ENCODE data around the gene ITPKC. TPM values are rescaled to one million over a fixed set of nuclear protein-coding genes. Genes with fewer than 3 reads are reported as not detected.
A peak's percentile ranks its signal among the peaks of the same experiment; 100 is the strongest.

ITPKC gene
- total and polyA plus RNA-seq, 8 donors: 6.9 to 20.4 (median 11.4) TPM

GRCh38 chr19:40685016-40685526, 31.8 kb upstream of the ITPKC start:
- WGBS, 2 donors: 79 to 86% methylated on average over 3 of the region's 3 CpGs
- intact Hi-C loops (cut with DNase I): no loop called here
- H3K27ac ChIP-seq: no peak overlapping the region
- ATAC-seq (no peak), FAIRE-seq (no peak), DNase-seq (peak in 1 of 6 donors; percentile 1)
- H3K4me3 ChIP-seq: no peak overlapping the region
- H3K36me3 ChIP-seq: no peaks in the 10 kb centered on the region
- TF ChIP-seq CTCF (IDR thresholded peaks at IDR 0.05): no peak
- no peaks in the 10 kb centered on the region for H3K9me3 ChIP-seq
- no peaks in the 10 kb centered on the region for H3K27me3 ChIP-seq
- H3K4me1 ChIP-seq: no peaks in the 10 kb centered on the region

GRCh38 chr19:40685563-40685962, 31.3 kb upstream of the ITPKC start:
- Histone ChIP-seq H3K27me3 (no peaks in the 10 kb centered on the region), H3K4me1 (no peaks in the 10 kb centered on the region), H3K4me3 (no peak overlapping the region), H3K36me3 (no peaks in the 10 kb centered on the region), H3K27ac (no peak overlapping the region), H3K9me3 (no peaks in the 10 kb centered on the region)
- ATAC-seq: no peak
- WGBS, 2 donors: 74 to 77% methylated on average over 6 of the region's 6 CpGs
- no peak for TF ChIP-seq CTCF (IDR thresholded peaks at IDR 0.05)
- FAIRE-seq: no peak
- DNase-seq: peak in 1 of 6 donors; percentile 12
- intact Hi-C loops (cut with DNase I): no loop called here

- DNase-seq (peak in 1 of 6 donors; percentile 65), FAIRE-seq (no peak), ATAC-seq (no peak)
- Histone ChIP-seq H3K36me3 (no peaks in the 10 kb centered on the region), H3K27ac (no peak overlapping the region), H3K4me1 (peaks cover 0 to 2% (median 0%) of the 10 kb centered on the region in 3 donors), H3K4me3 (no peak overlapping the region), H3K9me3 (no peaks in the 10 kb centered on the region), H3K27me3 (no peaks in the 10 kb centered on the region)
- no peak for TF ChIP-seq CTCF (IDR thresholded peaks at IDR 0.05)
- intact Hi-C loops (cut with DNase I): no loop called here
- 85 to 87% methylated on average over 11 to 14 of the region's 14 CpGs for WGBS, 2 donors
Measured at GRCh38 chr19:40686882-40687524, 29.9 kb upstream of the ITPKC start.

- peak in 1 of 6 donors; percentile 38 for DNase-seq
- Histone ChIP-seq H3K9me3 (no peaks in the 10 kb centered on the region), H3K4me3 (no peak overlapping the region), H3K27me3 (no peaks in the 10 kb centered on the region), H3K4me1 (peaks cover 0 to 2% (median 0%) of the 10 kb centered on the region in 3 donors), H3K36me3 (no peaks in the 10 kb centered on the region), H3K27ac (no peak overlapping the region)
- no peak for FAIRE-seq
- WGBS, 2 donors: 79 to 87% methylated on average over 12 of the region's 12 CpGs
- intact Hi-C loops (cut with DNase I): no loop called here
- no peak for ATAC-seq
- no peak for TF ChIP-seq CTCF (IDR thresholded peaks at IDR 0.05)
Measured at GRCh38 chr19:40687525-40688016, 29.3 kb upstream of the ITPKC start.

- TF ChIP-seq CTCF (IDR thresholded peaks at IDR 0.05): no peak
Measured at GRCh38 chr19:40688309-40688708, 28.6 kb upstream of the ITPKC start.

More at GRCh38 chr19:40688309-40688708, 28.6 kb upstream of the ITPKC start:
- 78 to 90% methylated on average over 1 of the region's 1 CpG for WGBS, 2 donors
- intact Hi-C loops (cut with DNase I): no loop called here
- FAIRE-seq (no peak), DNase-seq (no peak), ATAC-seq (no peak)
- H3K27me3 ChIP-seq: no peaks in the 10 kb centered on the region
- no peak overlapping the region for H3K27ac ChIP-seq
- H3K4me1 ChIP-seq: peaks cover 0 to 2% (median 0%) of the 10 kb centered on the region in 3 donors
- H3K36me3 ChIP-seq: no peaks in the 10 kb centered on the region
- no peak overlapping the region for H3K4me3 ChIP-seq
- no peaks in the 10 kb centered on the region for H3K9me3 ChIP-seq
